ENCODE measurements around the gene GALNT5.

DNA sequence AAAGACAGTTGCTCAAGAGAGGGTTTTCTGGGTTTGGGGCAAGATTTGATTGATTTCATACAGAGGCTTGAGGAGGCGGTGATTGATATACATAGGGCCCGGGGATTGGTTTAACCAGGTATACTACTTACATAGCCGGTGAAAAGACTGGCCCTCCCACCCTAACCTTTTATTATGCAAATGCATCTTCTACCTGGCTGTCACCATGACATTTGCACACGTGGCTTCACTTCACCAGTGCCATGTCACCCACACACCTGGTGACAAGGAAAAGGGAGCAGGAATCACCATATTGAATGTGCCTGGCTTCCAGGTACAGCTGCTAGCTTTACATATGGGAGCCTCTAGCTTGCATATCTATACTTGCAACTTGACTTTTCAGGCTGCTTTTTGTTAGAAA, 58.4 kb downstream of the GALNT5 start:
- TF ChIP-seq, protein P1, sequence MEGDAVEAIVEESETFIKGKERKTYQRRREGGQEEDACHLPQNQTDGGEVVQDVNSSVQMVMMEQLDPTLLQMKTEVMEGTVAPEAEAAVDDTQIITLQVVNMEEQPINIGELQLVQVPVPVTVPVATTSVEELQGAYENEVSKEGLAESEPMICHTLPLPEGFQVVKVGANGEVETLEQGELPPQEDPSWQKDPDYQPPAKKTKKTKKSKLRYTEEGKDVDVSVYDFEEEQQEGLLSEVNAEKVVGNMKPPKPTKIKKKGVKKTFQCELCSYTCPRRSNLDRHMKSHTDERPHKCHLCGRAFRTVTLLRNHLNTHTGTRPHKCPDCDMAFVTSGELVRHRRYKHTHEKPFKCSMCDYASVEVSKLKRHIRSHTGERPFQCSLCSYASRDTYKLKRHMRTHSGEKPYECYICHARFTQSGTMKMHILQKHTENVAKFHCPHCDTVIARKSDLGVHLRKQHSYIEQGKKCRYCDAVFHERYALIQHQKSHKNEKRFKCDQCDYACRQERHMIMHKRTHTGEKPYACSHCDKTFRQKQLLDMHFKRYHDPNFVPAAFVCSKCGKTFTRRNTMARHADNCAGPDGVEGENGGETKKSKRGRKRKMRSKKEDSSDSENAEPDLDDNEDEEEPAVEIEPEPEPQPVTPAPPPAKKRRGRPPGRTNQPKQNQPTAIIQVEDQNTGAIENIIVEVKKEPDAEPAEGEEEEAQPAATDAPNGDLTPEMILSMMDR (IDR thresholded peaks at IDR 0.05): no peak
- no peak for TF ChIP-seq POLR2A (IDR thresholded peaks at IDR 0.05)
